ENCODE measurements around the gene LRP1.

GRCh38 chr12:57092529-57092862, 35.8 kb upstream of the LRP1 start:
- no peak for TF ChIP-seq POLR2AphosphoS5 (IDR thresholded peaks at IDR 0.05; ENCODE audit: borderline replicate concordance, low read depth, low read length)
- TF ChIP-seq EZH2 (IDR thresholded peaks at IDR 0.05) = no peak
- TF ChIP-seq FOXP2 (optimal IDR thresholded peaks at IDR 0.05; ENCODE audit: control extremely low read depth, extremely low read length, insufficient read depth) = no peak

All from SK-N-MC (cell line).